NCI-H2171 (cell line): ENCODE results near the gene VDAC1.

Experiments
- DNase-seq: peaks from one replicate; lab custom pipeline; 2025; lab: John Stamatoyannopoulos, UW

The VDAC1 gene

DNA sequence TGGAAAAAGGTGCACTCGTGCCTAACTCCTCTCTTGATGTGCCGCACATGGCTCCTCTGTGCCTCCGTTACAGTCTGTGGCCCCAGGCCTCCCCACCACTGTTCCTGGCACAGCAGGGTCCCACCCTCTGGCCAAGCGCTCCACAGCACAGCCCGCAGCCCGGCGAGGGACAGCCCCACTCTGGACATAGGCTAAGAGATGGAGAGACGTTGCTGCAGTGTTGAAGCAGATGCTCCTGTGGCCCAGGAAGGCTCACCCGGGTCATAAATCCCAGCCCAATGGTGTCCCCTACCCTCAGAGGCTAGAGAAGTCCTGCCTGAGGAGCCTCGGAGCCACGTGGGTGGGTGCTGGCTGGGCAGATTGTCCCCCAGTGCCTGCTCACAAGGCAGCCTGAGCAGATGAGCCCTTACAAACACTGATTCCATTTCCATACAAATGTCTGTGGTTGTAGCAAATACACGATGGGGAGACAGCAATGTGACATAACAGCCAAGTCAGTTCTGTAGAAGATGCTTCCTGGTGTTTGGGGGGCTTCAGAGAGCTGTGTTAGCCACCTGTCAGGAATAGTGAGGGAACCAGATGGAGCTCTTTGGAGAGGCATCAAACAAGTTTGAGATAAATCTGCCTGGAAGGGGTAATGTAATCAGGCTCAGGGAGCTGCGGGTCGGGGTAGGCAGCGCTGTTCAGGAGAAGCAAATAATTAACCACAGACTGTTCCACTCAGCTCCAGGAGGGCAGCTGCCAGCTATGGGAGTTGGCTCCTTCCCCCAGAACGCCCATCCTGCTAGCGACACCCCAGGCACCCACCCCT is 78.1 kb downstream of the VDAC1 start:
- DNase-seq, result peak; percentile 40

DNA sequence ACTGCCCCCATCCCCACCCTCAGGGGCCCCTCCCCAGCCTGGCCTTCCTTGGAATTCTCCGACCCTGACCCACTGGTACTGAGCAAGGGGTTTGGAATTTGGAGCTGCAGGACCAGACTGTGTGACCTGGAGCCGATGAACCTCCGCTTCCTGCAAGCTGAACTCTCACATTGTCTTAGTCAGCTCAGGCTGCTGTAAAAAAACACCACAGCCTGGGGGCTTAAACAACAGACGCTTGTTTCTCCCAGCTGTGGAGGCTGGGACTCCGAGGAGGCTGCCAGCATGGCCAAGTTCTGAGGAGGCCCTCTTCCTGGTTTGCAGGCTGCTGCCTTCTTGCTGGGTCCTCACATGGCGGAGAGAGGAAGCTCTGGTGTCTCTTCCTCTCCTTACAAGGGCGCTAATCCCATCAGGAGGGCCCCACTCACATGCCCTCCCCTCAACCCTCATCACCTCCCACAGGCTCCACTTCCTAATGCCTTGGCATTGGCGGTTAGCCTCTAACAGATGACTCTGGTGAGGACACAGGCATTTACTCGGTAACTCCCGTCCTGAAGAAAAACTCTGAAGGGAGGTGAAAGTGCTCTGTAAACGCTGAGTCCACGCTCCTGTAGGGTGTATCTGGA is 78.8 kb downstream of the VDAC1 start:
- no peak for DNase-seq

DNA sequence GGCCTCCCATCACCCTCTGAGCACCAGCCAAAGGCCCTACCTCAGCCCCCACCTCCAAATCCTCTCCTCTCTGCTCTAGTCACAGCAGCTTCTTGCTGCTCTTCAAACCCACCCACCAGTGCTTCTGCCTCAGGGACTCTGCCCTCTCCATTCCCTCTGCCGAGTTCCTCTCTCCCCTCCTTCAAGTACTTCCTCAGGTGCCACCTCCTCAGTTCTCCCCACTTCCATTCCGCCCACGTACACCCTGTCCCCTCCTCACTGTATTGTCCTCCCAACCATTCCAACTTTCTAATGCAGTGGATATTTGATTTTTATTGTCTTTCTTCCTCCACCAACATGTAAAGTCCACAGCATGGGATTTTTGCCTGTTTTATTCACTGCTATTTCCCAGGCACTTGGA is 79.5 kb downstream of the VDAC1 start:
- no peak for DNase-seq

DNA sequence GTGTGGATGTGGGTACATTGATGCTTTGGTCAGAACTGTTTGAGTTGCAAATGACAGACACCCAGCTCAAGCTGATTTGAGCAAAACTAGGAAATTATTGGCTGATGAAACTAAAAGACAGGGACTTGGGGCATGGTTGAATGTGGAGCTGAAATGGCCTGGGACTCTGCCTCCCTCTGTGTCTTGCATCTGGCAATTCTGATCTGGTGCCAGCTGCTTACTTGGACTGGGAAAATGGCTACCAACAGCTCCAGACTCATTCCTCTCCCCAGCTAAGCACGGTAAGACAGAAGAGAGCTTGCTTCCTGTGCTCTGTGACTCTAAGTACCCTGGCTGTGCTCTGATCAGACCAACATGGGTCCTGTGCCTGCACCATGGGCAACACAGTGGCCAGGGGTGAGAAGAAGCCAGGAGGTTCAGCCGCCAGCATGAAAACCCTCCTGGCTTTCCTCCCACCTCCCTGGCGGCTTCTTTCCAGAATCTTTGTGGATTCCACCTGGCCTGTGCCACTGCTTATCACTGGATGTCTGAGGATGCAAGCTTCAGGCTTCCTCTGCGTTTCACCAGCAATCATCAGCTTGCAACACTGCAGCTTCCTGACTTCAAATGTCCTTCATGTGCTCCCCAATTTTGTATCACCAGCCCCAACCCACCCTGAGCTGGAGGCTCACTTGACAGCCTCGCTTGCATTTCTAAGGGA is 80.4 kb downstream of the VDAC1 start:
- no peak for DNase-seq

DNA sequence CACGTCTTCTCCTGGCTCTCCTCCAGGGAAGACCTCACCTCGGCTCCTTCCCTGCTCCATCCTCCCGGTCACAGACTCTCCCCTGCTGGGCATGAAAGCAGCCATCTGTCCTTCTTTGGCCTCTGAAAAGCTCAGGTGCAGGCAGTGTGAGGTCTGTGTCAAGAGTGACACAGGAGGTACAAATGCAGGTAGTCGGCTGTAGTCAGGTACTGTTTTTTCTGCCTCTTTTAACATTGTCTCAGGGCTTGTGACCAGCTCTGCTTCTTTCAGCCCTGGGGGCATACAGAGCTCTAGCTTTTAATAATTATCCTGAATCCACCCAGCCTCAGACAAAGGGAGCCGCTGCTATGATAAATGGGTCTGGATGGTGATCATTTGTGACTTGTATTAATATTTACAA is 82.8 kb downstream of the VDAC1 start:
- no peak for DNase-seq
